HUES48 (cell line): ENCODE results near the gene GALNT1.

Experiments used
- H3K27ac ChIP-seq: one replicate; pipeline ENCODE4 v1.7.0; 2013; ENCODE audit warnings: low read depth, low read length, inconsistent platforms
- H3K27me3 ChIP-seq: 2 replicates; pipeline ENCODE4 v1.6.1; 2013; ENCODE audit warnings: mild to moderate bottlenecking, low read length; ENCODE audit not compliant: control insufficient read depth, insufficient read depth
- H3K36me3 ChIP-seq: 2 replicates; pipeline ENCODE4 v1.6.1; 2013; ENCODE audit warnings: low read length; ENCODE audit not compliant: control insufficient read depth, insufficient read depth
- H3K4me1 ChIP-seq: 2 replicates; pipeline ENCODE4 v1.6.1; 2013; ENCODE audit warnings: mild to moderate bottlenecking, low read length; ENCODE audit not compliant: control insufficient read depth, insufficient read depth
- H3K4me3 ChIP-seq: 2 replicates; pipeline ENCODE4 v1.5.1; 2013; ENCODE audit warnings: mild to moderate bottlenecking, low read depth, low read length
- H3K9ac ChIP-seq: 2 replicates; pipeline ENCODE4 v1.6.1; 2013; ENCODE audit warnings: mild to moderate bottlenecking, low read depth, low read length, moderate library complexity
- H3K9me3 ChIP-seq: 2 replicates; pipeline ENCODE4 v1.6.1; 2013; ENCODE audit warnings: low read length; ENCODE audit not compliant: control insufficient read depth, insufficient read depth

GALNT1 gene

GRCh38 chr18:35754464-35754863 lies 172.9 kb downstream of the GALNT1 start:
- H3K9ac ChIP-seq = no peak overlapping the region
- H3K36me3 ChIP-seq = no peaks in the 10 kb centered on the region
- H3K4me3 ChIP-seq = no peak overlapping the region
- peaks cover 19% of the 10 kb centered on the region for H3K9me3 ChIP-seq
- H3K27me3 ChIP-seq = no peaks in the 10 kb centered on the region
- peaks cover 10% of the 10 kb centered on the region for H3K4me1 ChIP-seq
- H3K27ac ChIP-seq = no peak overlapping the region

DNA sequence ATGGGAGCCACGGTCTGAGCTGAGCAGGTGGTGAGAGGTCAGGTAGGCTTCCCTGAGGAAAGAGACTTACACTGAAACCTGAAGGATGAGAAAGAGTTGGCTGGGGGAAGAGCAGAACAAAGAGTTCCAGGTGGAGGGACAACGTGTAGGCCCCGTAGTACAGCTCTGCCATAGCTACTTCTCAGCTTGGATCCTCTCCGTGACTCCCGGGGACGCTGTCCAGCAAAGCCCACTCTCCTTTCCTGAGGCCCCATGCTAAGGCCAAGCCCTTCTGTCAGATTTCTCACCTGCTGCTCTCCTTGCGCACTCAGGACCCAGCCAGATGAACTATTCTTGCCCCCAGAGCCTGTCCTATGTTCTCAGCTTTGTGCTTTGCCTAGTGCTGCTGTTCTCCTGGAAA lies 173.8 kb downstream of the GALNT1 start:
- H3K36me3 ChIP-seq = no peaks in the 10 kb centered on the region
- peaks cover 10% of the 10 kb centered on the region for H3K4me1 ChIP-seq
- no peak overlapping the region for H3K9ac ChIP-seq
- no peak overlapping the region for H3K4me3 ChIP-seq
- peaks cover 27% of the 10 kb centered on the region for H3K9me3 ChIP-seq
- no peaks in the 10 kb centered on the region for H3K27me3 ChIP-seq
- H3K27ac ChIP-seq = no peak overlapping the region

GRCh38 chr18:35756506-35757117 lies 175.1 kb downstream of the GALNT1 start:
- peaks cover 27% of the 10 kb centered on the region for H3K9me3 ChIP-seq

More at GRCh38 chr18:35756506-35757117, 175.1 kb downstream of the GALNT1 start:
- no peak overlapping the region for H3K9ac ChIP-seq
- no peak overlapping the region for H3K27ac ChIP-seq
- no peaks in the 10 kb centered on the region for H3K27me3 ChIP-seq
- H3K4me3 ChIP-seq = no peak overlapping the region
- H3K36me3 ChIP-seq = no peaks in the 10 kb centered on the region
- peaks cover 10% of the 10 kb centered on the region for H3K4me1 ChIP-seq
